Ectodermal cell (in vitro differentiated cells): Measurements from ENCODE around the gene TADA2B.

Experiments used
- H3K27ac ChIP-seq: 2 replicates; pipeline ENCODE4 v1.7.0; 2013; ENCODE audit warnings: mild to moderate bottlenecking, low read depth, low read length; ENCODE audit not compliant: insufficient read depth, poor library complexity, severe bottlenecking
- H3K27me3 ChIP-seq: 2 replicates; pipeline ENCODE4 v1.7.0; 2013; ENCODE audit warnings: mild to moderate bottlenecking, low read length; ENCODE audit not compliant: insufficient read depth, control insufficient read depth, poor library complexity, severe bottlenecking
- H3K36me3 ChIP-seq: one replicate; pipeline ENCODE4 v1.7.0; 2013; ENCODE audit warnings: low read length; ENCODE audit not compliant: control insufficient read depth, insufficient read depth
- H3K4me1 ChIP-seq: one replicate; pipeline ENCODE4 v1.7.0; 2013; ENCODE audit warnings: low read length; ENCODE audit not compliant: control insufficient read depth, insufficient read depth
- H3K4me3 ChIP-seq: 2 replicates; pipeline ENCODE4 v1.7.0; 2013; ENCODE audit warnings: low read depth, low read length, control low read depth; ENCODE audit not compliant: insufficient read depth
- H3K9me3 ChIP-seq: 2 replicates; pipeline ENCODE4 v1.7.0; 2013; ENCODE audit warnings: mild to moderate bottlenecking, low read length, moderate library complexity; ENCODE audit not compliant: control insufficient read depth
- WGBS, 2 experiments: methylation state at CpG; one replicate each; pipeline ENCODE4 v1.1.7; 2013; ENCODE audit warnings: missing lambda C conversion rate in 2 of 2; 5-methylcytosine and 5-hydroxymethylcytosine counted together

TADA2B gene

GRCh38 chr4:7025040-7025602 lies 18.1 kb upstream of the TADA2B start:
- Histone ChIP-seq H3K4me3 (no peak overlapping the region), H3K27me3 (no peaks in the 10 kb centered on the region), H3K36me3 (peaks cover 15% of the 10 kb centered on the region), H3K9me3 (no peaks in the 10 kb centered on the region), H3K4me1 (peaks cover 3% of the 10 kb centered on the region), H3K27ac (no peak overlapping the region)
- WGBS, 2 experiments = 95 to 96% methylated on average over 28 of the region's 28 CpGs

DNA sequence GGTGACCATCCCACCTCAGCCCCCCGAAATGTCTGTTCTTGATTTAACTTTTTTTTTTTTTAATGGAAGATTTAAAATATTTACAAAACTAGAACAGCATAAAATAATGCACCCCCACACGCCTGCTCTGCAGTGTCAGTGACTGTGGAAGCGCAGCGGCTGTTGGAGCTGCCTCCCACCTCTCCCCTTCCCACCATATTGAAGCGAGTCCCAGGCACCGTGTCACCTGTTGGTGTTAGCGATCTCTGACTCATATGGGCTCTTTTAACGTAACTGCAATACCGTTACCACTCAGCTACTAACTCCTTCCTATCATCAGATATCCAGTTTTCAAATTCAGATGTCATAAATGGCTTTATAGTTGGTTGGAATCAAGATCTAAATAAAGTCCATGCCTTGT lies 17.1 kb upstream of the TADA2B start:
- WGBS, 2 experiments = 93 to 96% methylated on average over 8 to 9 of the region's 9 CpGs
- H3K4me3 ChIP-seq = no peak overlapping the region
- H3K36me3 ChIP-seq = peaks cover 23% of the 10 kb centered on the region
- H3K9me3 ChIP-seq = no peaks in the 10 kb centered on the region
- no peak overlapping the region for H3K27ac ChIP-seq
- no peaks in the 10 kb centered on the region for H3K27me3 ChIP-seq
- no peaks in the 10 kb centered on the region for H3K4me1 ChIP-seq

DNA sequence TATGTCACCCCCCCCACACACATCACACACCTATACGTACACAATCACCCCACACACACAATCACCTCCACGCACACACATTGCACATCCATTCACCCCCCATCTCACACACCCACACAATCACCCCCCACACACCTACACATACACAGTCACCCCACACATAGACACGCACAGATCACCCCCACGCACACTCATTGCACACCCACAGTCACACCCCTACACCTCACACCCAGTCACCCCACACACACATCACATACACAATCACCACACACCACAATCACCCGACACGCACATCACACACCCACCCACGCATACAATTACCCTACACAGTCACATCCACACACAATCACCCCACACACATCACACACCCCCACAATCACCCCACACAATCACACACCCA lies 15.9 kb upstream of the TADA2B start:
- Histone ChIP-seq H3K27ac (no peak overlapping the region), H3K4me1 (no peaks in the 10 kb centered on the region), H3K27me3 (no peaks in the 10 kb centered on the region), H3K9me3 (no peaks in the 10 kb centered on the region), H3K4me3 (no peak overlapping the region), H3K36me3 (peaks cover 23% of the 10 kb centered on the region)
- WGBS, 2 experiments = 89 to 94% methylated on average over 7 of the region's 7 CpGs

DNA sequence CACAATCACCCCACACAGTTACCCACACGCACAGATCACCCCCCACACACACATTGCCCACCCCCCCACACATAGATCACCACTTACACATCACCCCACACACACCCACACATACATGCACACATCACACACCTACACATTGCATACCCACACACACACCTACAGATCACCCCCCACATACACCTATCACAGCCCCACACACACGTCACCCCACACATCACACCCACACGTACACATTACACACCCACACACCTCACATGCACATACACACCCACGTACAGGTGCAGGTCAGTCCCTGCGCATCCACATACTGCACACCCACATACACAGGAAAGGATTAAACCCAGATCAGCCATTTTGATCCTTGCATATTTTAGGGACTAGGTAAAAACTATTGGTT lies 15.3 kb upstream of the TADA2B start:
- Histone ChIP-seq H3K4me3 (no peak overlapping the region), H3K36me3 (peaks cover 23% of the 10 kb centered on the region), H3K27me3 (no peaks in the 10 kb centered on the region), H3K9me3 (no peaks in the 10 kb centered on the region), H3K4me1 (no peaks in the 10 kb centered on the region), H3K27ac (no peak overlapping the region)
- WGBS, 2 experiments = 95 to 97% methylated on average over 5 of the region's 5 CpGs

GRCh38 chr4:7029212-7029611 lies 14.0 kb upstream of the TADA2B start:
- H3K27ac ChIP-seq = no peak overlapping the region
- H3K9me3 ChIP-seq = no peaks in the 10 kb centered on the region
- H3K4me1 ChIP-seq = no peaks in the 10 kb centered on the region
- H3K36me3 ChIP-seq = peaks cover 18% of the 10 kb centered on the region
- no peaks in the 10 kb centered on the region for H3K27me3 ChIP-seq
- H3K4me3 ChIP-seq = no peak overlapping the region
- WGBS, 2 experiments = 97% methylated on average over 12 of the region's 12 CpGs

GRCh38 chr4:7029921-7030320 lies 13.3 kb upstream of the TADA2B start:
- 94 to 96% methylated on average over 10 of the region's 10 CpGs for WGBS, 2 experiments
- Histone ChIP-seq H3K27ac (no peak overlapping the region), H3K4me3 (no peak overlapping the region), H3K4me1 (no peaks in the 10 kb centered on the region), H3K36me3 (peaks cover 18% of the 10 kb centered on the region), H3K9me3 (no peaks in the 10 kb centered on the region), H3K27me3 (no peaks in the 10 kb centered on the region)

DNA sequence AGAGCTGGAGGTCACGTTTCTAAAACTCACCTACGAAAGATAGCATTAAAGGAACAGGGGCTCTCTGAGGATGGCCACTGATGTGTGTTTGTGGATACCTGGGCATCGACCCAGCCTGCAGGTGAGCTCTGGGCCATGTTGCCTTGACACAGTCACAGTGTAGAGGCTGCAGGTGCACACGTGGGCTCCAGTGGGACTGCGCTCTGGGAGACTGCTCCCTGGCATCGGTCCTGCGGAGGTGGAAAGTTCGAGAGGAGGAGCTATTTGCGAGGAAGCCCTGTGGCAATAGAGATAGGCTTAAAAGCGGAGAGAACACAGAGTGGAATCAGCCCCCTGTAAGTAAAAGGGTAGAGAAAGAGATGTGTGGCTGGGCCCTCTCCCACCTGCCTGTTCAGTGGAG lies 12.3 kb upstream of the TADA2B start:
- 96 to 97% methylated on average over 10 of the region's 10 CpGs for WGBS, 2 experiments
- Histone ChIP-seq H3K4me3 (no peak overlapping the region), H3K27me3 (no peaks in the 10 kb centered on the region), H3K9me3 (no peaks in the 10 kb centered on the region), H3K36me3 (peaks cover 18% of the 10 kb centered on the region), H3K4me1 (no peaks in the 10 kb centered on the region), H3K27ac (no peak overlapping the region)

DNA sequence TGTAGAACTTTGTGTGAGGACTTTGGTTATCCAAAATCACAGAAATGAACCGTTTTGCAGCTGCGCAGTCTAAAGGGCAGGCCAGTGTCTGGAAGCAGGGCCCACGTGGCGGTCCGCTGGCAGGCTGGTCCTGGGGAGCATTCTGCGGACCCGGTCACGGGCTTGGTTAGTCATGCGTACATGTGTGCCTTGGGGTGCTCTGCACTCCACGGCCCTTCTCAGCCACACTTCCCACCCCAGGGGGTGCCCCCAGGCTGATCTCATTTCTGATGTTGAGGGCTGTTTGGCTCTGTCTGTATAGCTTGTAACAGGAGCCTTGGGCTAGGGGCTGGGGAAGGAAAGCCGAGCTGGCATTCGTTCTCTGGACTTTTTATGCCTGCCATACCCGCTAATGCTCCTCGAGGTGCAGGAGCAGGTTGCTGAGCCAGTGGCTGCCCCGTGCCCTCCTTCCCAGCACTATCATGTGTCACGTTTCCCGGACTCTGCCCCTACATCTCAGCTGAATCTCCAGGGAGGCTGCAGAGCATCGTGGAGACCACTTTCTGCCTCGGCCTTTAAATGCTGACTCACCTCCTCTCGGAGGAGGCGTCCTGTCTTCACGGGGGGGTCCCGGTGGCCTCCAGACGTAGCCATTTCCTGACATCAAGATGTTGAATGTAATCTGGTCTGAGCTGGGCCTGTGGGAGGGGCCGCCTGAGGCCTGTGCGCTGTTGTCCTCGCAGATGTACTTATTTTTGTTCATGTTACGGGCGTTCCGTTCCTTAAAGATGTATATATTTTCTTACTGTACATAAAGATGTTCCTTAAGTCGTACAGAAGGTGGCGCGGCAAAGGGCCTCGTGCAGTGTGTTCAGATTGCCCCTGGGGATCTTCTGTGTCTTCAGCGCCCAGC lies 11.4 kb upstream of the TADA2B start:
- no peaks in the 10 kb centered on the region for H3K4me1 ChIP-seq
- H3K4me3 ChIP-seq = no peak overlapping the region
- no peaks in the 10 kb centered on the region for H3K9me3 ChIP-seq
- peaks cover 18% of the 10 kb centered on the region for H3K36me3 ChIP-seq
- 94 to 95% methylated on average over 35 of the region's 35 CpGs for WGBS, 2 experiments
- no peaks in the 10 kb centered on the region for H3K27me3 ChIP-seq
- no peak overlapping the region for H3K27ac ChIP-seq

DNA sequence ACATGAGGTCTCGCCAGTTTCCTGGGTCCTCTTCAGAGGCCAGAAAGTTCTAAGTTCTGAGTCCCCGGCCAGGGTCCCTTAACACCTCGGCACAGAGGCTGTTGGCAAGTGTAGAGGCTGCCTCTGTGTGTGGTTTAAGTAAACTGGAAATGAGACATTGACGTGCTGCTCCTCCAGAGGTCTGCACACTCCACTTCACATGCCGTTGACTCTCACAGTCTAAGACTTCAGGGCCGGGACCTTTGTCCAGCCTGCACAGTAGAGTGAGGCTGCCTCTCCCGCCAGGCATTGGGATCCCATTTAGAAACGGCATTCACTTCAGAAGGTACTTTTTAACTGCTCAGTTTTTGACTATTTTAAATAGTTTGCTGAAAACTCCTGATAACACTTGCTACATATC lies 10.6 kb upstream of the TADA2B start:
- Histone ChIP-seq H3K27me3 (no peaks in the 10 kb centered on the region), H3K4me3 (no peak overlapping the region), H3K9me3 (no peaks in the 10 kb centered on the region), H3K27ac (no peak overlapping the region), H3K36me3 (peaks cover 14% of the 10 kb centered on the region), H3K4me1 (no peaks in the 10 kb centered on the region)
- WGBS, 2 experiments = 96 to 97% methylated on average over 8 of the region's 8 CpGs

DNA sequence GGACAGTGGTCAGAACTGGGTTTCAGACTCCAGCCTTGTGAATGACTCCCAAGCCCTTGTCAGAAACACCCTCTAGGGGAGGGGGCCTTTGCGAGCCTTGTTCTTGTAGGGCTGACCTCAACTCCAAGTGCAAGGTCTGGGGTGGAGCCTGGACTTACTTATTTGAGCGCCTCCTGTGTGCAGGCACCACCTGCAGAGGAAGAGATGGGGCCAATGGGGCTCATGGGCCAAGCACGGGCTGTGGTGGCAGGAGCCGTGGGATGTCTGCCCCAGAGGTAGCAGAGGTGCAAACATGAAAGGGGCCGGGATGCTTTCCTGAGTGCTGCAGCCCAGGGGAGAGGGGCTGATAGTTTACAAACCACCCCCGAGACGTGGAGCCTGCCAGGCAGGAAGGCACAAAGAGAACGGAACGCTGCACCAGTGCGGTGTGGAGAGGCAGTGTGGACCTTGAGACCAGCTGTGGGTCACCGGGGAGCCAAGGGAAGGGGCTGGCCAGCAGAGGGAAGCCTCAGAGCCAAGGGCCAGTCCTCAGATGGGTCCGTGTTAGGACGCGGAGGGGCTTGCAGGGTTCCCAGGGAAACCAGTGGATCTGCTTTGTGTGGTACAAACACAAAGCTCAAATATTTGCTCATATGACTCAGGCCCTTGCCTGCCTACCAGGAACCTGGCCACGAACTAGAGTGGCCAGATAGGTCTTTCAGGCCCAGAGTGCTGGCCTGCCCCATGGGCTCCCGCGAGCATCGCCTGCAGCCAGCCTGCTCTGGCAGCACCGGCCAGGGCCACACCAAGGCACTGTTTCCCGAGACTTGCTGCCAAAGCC lies 8.7 kb upstream of the TADA2B start:
- H3K27me3 ChIP-seq = no peaks in the 10 kb centered on the region
- H3K4me3 ChIP-seq = no peak overlapping the region
- H3K27ac ChIP-seq = no peak overlapping the region
- no peaks in the 10 kb centered on the region for H3K9me3 ChIP-seq
- peaks cover 9% of the 10 kb centered on the region for H3K36me3 ChIP-seq
- 83 to 84% methylated on average over 20 of the region's 20 CpGs for WGBS, 2 experiments
- no peaks in the 10 kb centered on the region for H3K4me1 ChIP-seq
